Endothelial cell of coronary artery (primary cell): Measurements from ENCODE around the gene DHTKD1. TPM values are rescaled to one million over a fixed set of nuclear protein-coding genes. Genes with fewer than 3 reads are reported as not detected.

Experiments used
- total RNA-seq: library from RNA; depleted of rRNA; stranded (reverse); fragments of >200 nt; gene quantifications from 2 replicates; pipeline ENCODE4 v1.2.3, GENCODE V29; 2014

The DHTKD1 gene
- total RNA-seq: 10.8 and 14.7 TPM in 2 replicates

GRCh38 chr10:12068449-12069269 is at the start of gene DHTKD1:
Gene DHTKD1, plus strand, starts transcription at chr10:12068954. Its CDS starts 80 bp downstream, at chr10:12069034.

GRCh38 chr10:12042797-12043651 is 25.7 kb upstream of the DHTKD1 start, which contains the start of gene UPF2:
Gene UPF2, minus strand, starts transcription at chr10:12042809. Its CDS starts 7,386 bp downstream, at chr10:12035423.

GRCh38 chr10:12129222-12130111 is 60.7 kb downstream of the DHTKD1 start, which contains the start of gene SEC61A2:
Gene SEC61A2, plus strand, starts transcription at chr10:12129677. Its CDS starts 111 bp downstream, at chr10:12129788.

Other genes starting within 250 kb of the DHTKD1 start
- gene PROSER2, start 245.6 kb upstream of the DHTKD1 start, total RNA-seq: 4.0 and 5.0 TPM in 2 replicates
- gene UPF2, start 26.1 kb upstream of the DHTKD1 start, total RNA-seq: 15.1 and 16.5 TPM in 2 replicates
- 2.7 and 4.7 TPM in 2 replicates for gene SEC61A2, start 60.7 kb downstream of the DHTKD1 start, total RNA-seq
- 57.2 and 58.9 TPM in 2 replicates for gene NUDT5, start 126.9 kb downstream of the DHTKD1 start, total RNA-seq
- 161 and 212 TPM in 2 replicates for gene CDC123, start 127.2 kb downstream of the DHTKD1 start, total RNA-seq